GM12878 (cell line): ENCODE results near the gene H6PD. TPM values are rescaled to one million over a fixed set of nuclear protein-coding genes. Genes with fewer than 3 reads are reported as not detected.

Source experiments
- ATAC-seq: fragments of 200-7000 bp; cut with Tn5 transposase; 3 replicates; pipeline ENCODE4 v1.9.1; 2020; ENCODE audit warnings: mild to moderate bottlenecking, moderate library complexity
- BruUV-seq: library from RNA; stranded (reverse); fragments of 400-500 nt; replicated peaks from 2 replicates; lab custom pipeline; 2021; lab: Mats Ljungman, UMichigan
- CTCF ChIA-PET: fragments of 300-600 bp; sonication (Branson Sonifier 250); formaldehyde crosslinking; extraction: SDS; loops from one replicate; lab custom pipeline; 2021; ENCODE audit warnings: inconsistent platforms; lab: Yijun Ruan, JAX
- POLR2A ChIA-PET: fragments of 350-600 bp; formaldehyde crosslinking; extraction: SDS; loops from one replicate; lab custom pipeline; 2021; ENCODE audit warnings: inconsistent platforms; lab: Charles Lee
- RAD21 ChIA-PET: fragments of 300-600 bp; sonication (Branson Sonifier 250); formaldehyde crosslinking; loops from one replicate; lab custom pipeline; 2023; ENCODE audit warnings: antibody characterized with exemption; ENCODE audit not compliant: unreplicated experiment; lab: Charles Lee
- SMC1A ChIA-PET: fragments of 300-600 bp; sonication (Branson Sonifier 250); formaldehyde crosslinking; loops from one replicate; lab custom pipeline; 2023; ENCODE audit not compliant: unreplicated experiment, uncharacterized antibody; lab: Charles Lee
- DNase-seq: peaks from one replicate; pipeline ENCODE4 v3.0.0-alpha.2; 2011; ENCODE audit warnings: low read depth, low spot score
- FAIRE-seq: peaks from 3 replicates; lab custom pipeline; 2011; peaks lifted over from hg19 to GRCh38; lab: Jason Lieb, UNC
- H2AFZ ChIP-seq: 2 replicates; pipeline ENCODE4 v1.6.0; 2011; ENCODE audit warnings: low read depth, low read length, control low read depth; ENCODE audit not compliant: control insufficient read depth
- H3K27ac ChIP-seq: 2 replicates; pipeline ENCODE4 v1.5.1; 2011; ENCODE audit warnings: control low read depth; ENCODE audit not compliant: control insufficient read depth, insufficient read depth
- H3K27me3 ChIP-seq, 2 experiments: replicated peaks in 1 of 2; 2 replicates each; pipeline versions ENCODE4 v1.6.0 to v1.6.1; 2011; ENCODE audit warnings: low read length in 1 of 2; ENCODE audit not compliant: control insufficient read depth in 2 of 2, insufficient read depth in 2 of 2
- H3K36me3 ChIP-seq, 2 experiments: 2 replicates each; pipeline ENCODE4 v1.5.1; 2011; ENCODE audit warnings: low read length in 1 of 2; ENCODE audit not compliant: control insufficient read depth in 2 of 2, insufficient read depth in 2 of 2
- H3K4me1 ChIP-seq: 2 replicates; pipeline ENCODE4 v1.6.1; 2011; ENCODE audit warnings: mild to moderate bottlenecking, low read length, moderate library complexity, mixed read lengths; ENCODE audit not compliant: control insufficient read depth, insufficient read depth
- H3K4me2 ChIP-seq: 2 replicates; pipeline ENCODE4 v1.6.0; 2011; ENCODE audit warnings: control low read depth; ENCODE audit not compliant: control insufficient read depth, insufficient read depth
- H3K4me3 ChIP-seq: fragments of 200-600 bp; sonication (generic); 2 replicates; pipeline ENCODE4 v1.5.1; 2016
- H3K79me2 ChIP-seq: 2 replicates; pipeline ENCODE4 v1.6.0; 2011; ENCODE audit warnings: low read length; ENCODE audit not compliant: control insufficient read depth, insufficient read depth
- H3K9ac ChIP-seq: 2 replicates; pipeline ENCODE4 v1.8.0; 2011; ENCODE audit warnings: low read length, control low read depth, mixed read lengths; ENCODE audit not compliant: control insufficient read depth, insufficient read depth
- H3K9me3 ChIP-seq: replicated peaks from 3 replicates; pipeline ENCODE4 v1.5.1; 2011; ENCODE audit warnings: mild to moderate bottlenecking, low read length; ENCODE audit not compliant: control insufficient read depth, insufficient read depth
- H4K20me1 ChIP-seq: 2 replicates; pipeline ENCODE4 v1.6.0; 2011; ENCODE audit not compliant: control insufficient read depth, insufficient read depth
- ATF7 ChIP-seq: fragments of 450-650 bp; IDR thresholded peaks from 2 replicates; pipeline ENCODE4 v1.6.1; 2016; ENCODE audit warnings: low read depth, mild to moderate bottlenecking
- BHLHE40 ChIP-seq, 2 experiments: fragments of 450-650 bp in 1 of 2; IDR thresholded peaks; 2 replicates each; pipeline ENCODE4 v1.6.1; 2011 to 2017; ENCODE audit warnings: low read depth in 2 of 2, borderline replicate concordance in 1 of 2, improper control_type of control experiment in 1 of 2, low read length in 1 of 2, mild to moderate bottlenecking in 1 of 2
- FOXK2 ChIP-seq: fragments of 450-650 bp; IDR thresholded peaks from 2 replicates; pipeline ENCODE4 v1.6.1; 2017; ENCODE audit warnings: mild to moderate bottlenecking, moderate library complexity
- JUND ChIP-seq: IDR thresholded peaks from 2 replicates; pipeline ENCODE4 v1.6.1; 2012; ENCODE audit warnings: low read depth, mild to moderate bottlenecking, low read length, improper control_type of control experiment, moderate library complexity
- KAT2A ChIP-seq: conservative IDR thresholded peaks from 2 replicates; pipeline ENCODE4 v1.6.1; 2011; ENCODE audit warnings: low read depth, low read length; ENCODE audit not compliant: control insufficient read depth
- NFIC ChIP-seq: IDR thresholded peaks from 2 replicates; pipeline ENCODE4 v1.6.1; 2012; ENCODE audit warnings: low read depth, mild to moderate bottlenecking, inconsistent platforms, low read length, moderate library complexity
- NR2C2 ChIP-seq: IDR thresholded peaks from 2 replicates; pipeline ENCODE4 v1.6.1; 2011; ENCODE audit warnings: borderline replicate concordance, low read depth; ENCODE audit not compliant: control insufficient read depth, insufficient read length
- PAX5 ChIP-seq: IDR thresholded peaks from 2 replicates; pipeline ENCODE4 v1.6.1; 2011; ENCODE audit warnings: low read depth, low read length, borderline replicate concordance
- POLR2AphosphoS2 ChIP-seq: IDR thresholded peaks from 2 replicates; pipeline ENCODE4 v1.6.1; 2011; ENCODE audit warnings: low read depth, mild to moderate bottlenecking, low read length, improper control_type of control experiment, moderate library complexity
- SIN3A ChIP-seq: IDR thresholded peaks from 2 replicates; pipeline ENCODE4 v1.6.1; 2012; ENCODE audit warnings: low read depth, low read length, improper control_type of control experiment
- WGBS: methylation state at CpG from one replicate; pipeline ENCODE4 v1.1.6; 2016; ENCODE audit warnings: low lambda C conversion rate; ENCODE audit not compliant: insufficient replicate concordance, insufficient coverage; ENCODE audit errors: missing lambda C conversion rate; 5-methylcytosine and 5-hydroxymethylcytosine counted together
- in situ Hi-C: fragments of 300-500 bp; cut with MboI; formaldehyde crosslinking; loops from 9 replicates; pipeline ENCODE4 v1.14.3; 2018; ENCODE audit warnings: mixed read lengths
- intact Hi-C: fragments of 100-400 bp; cut with micrococcal nuclease; formaldehyde crosslinking; loops from one replicate; pipeline ENCODE4 v1.14.2; 2022; ENCODE audit not compliant: unreplicated experiment
- polyA plus RNA-seq, 11 experiments: library from polyadenylated mRNA; depleted of rRNA in 4 of 11; unstranded in 6 of 11; stranded (reverse) in 5 of 11; fragments of >200 nt; fragmentation: Nextera tagmentation in 4 of 11; fragmentation: Illumina TruSeq in 1 of 11; extraction: Ambion mirVana in 4 of 11; extraction: Trizol in 1 of 11; gene quantifications; 1 replicate in 1 of 11; 2 replicates in 10 of 11; pipeline versions ENCODE4 v1.2.1 to v1.2.3, GENCODE V29; 2011 to 2016; ENCODE audit warnings: inconsistent platforms in 2 of 11, missing spikeins in 2 of 11, low read depth in 1 of 11
- total RNA-seq, 4 experiments: library from RNA; depleted of rRNA in 3 of 4; stranded (reverse); fragments of >200 nt in 3 of 4; fragmentation: Illumina TruSeq in 1 of 4; extraction: Trizol in 1 of 4; gene quantifications; 2 replicates each; pipeline versions ENCODE4 v1.2.1 to v1.2.3, GENCODE V29; 2013 to 2021
- TF ChIP-seq, protein P1 (sequence below): fragments of 450-650 bp; IDR thresholded peaks from 2 replicates; pipeline ENCODE4 v1.6.1; 2017; ENCODE audit warnings: mild to moderate bottlenecking
- TF ChIP-seq, protein P2 (sequence below): IDR thresholded peaks from 2 replicates; pipeline ENCODE4 v1.6.1; 2012; ENCODE audit warnings: low read depth, low read length, improper control_type of control experiment
- TF ChIP-seq, protein P3 (sequence below): fragments of 450-650 bp; formaldehyde crosslinking; IDR thresholded peaks from 2 replicates; pipeline ENCODE4 v1.4.0; 2020; ENCODE audit warnings: mild to moderate bottlenecking, moderate library complexity

H6PD gene
- total and polyA plus RNA-seq, 10 of the 15 experiments (the other 5 are each of a cell fraction or from before 2014, with no cell fraction given): 1.2 to 20.7 (median 7.7) TPM

DNA sequence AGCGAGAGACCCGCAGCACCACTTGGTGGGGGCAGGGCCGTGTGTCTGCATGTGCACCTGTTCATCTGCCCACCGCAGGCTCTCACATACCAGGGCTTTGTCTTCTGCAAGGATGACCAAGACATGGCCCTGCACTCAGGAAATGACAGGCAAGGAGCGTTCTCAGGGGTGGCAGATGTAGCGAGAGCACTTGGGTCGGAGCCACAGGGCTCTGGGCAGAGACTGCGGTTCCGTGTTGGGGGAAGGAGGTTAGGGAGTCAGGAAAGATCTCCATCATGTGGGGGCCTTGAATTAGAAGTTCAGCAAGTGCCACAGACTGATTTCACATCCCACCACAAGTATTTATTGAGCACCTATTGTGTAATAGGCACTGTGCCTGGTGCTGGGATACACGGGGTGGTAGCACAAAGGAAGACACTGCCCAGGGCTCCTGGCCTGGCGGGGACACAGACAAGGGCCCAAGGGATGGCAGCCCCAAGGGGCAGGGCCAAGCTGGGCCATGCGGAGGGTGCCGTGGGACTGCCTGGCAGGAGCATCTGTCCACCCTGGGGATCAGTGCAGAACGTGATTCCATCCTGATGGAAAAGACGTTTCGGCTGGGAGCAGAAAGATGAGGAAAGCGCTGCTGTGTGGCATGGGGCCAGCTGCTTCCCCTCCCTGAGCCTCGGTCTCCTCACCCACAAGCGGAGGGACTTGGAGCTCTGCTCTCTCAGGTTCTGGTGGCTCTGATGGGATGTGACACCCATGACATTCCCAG is 46.7 kb downstream of the H6PD start (continued):
- TF ChIP-seq, protein P1, sequence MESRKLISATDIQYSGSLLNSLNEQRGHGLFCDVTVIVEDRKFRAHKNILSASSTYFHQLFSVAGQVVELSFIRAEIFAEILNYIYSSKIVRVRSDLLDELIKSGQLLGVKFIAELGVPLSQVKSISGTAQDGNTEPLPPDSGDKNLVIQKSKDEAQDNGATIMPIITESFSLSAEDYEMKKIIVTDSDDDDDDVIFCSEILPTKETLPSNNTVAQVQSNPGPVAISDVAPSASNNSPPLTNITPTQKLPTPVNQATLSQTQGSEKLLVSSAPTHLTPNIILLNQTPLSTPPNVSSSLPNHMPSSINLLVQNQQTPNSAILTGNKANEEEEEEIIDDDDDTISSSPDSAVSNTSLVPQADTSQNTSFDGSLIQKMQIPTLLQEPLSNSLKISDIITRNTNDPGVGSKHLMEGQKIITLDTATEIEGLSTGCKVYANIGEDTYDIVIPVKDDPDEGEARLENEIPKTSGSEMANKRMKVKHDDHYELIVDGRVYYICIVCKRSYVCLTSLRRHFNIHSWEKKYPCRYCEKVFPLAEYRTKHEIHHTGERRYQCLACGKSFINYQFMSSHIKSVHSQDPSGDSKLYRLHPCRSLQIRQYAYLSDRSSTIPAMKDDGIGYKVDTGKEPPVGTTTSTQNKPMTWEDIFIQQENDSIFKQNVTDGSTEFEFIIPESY: no peak
- no peak for TF ChIP-seq FOXK2
- TF ChIP-seq BHLHE40 (IDR thresholded peaks at IDR 0.05; ENCODE audit: borderline replicate concordance in 1 of 2, low read depth in 2 of 2, low read length in 1 of 2): no peak
- no peak for TF ChIP-seq SIN3A

DNA sequence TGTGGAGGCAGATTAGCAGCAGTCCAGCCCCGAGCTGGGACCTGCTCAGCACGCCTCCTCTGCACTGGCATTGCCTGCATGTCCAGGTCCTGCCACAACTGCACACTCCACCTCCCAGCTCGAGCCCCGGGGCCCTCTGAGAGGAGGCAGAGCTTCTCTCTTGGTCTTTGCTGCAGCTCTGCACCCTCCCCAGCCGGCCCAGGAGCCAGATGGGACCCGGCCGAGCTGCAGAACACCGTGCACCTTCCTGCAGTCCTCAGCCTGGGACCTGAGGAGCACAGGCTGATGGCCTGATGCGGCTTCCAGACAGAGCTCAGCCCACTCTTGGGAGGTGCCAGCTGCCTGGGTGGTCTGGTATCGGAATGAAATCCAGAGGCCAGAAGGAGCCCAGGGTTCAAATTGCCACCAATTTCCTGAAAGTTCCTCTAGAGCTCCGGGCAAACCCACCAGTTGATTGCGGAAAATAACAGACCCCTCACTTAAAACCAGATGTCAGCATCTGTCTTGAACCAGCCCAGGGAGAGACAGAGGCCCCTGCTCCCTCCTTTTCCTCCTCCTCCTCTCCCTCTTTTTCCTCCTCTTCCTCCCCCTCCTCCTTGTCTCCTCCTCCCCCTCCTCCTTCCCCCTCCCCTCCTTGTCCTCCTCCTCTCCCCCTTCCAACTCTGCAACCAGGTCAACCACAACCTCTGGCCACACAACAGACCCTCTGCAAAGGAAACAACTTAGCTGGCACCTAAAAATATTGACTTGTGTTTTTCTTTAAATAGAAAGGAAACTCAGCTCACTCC is 47.5 kb downstream of the H6PD start:
- ATAC-seq (peak; percentile 31), DNase-seq (no peak), FAIRE-seq (no peak)
- ChIA-PET RAD21 (interaction anchor here (0.9 to 1.3 kb wide), 4 partner anchors 10 to 173 kb away, joined by 3 to 5 read pairs (median 3); no protein-coding TSS in a partner anchor), POLR2A (interaction anchor here (0.6 kb wide), 1 partner anchor 795 kb away, joined by 9 read pairs; no protein-coding TSS in a partner anchor), CTCF (interaction anchor here (0.6 to 4.7 kb wide), 5 partner anchors 15 to 197 kb away, joined by 3 to 20 read pairs (median 9); no protein-coding TSS in a partner anchor), SMC1A (interaction anchor here (0.9 to 3.0 kb wide), 5 partner anchors 8 to 214 kb away, joined by 3 to 15 read pairs (median 4); no protein-coding TSS in a partner anchor)
- H4K20me1 ChIP-seq: no peaks in the 10 kb centered on the region
- H3K27ac ChIP-seq: no peak overlapping the region
- no peak overlapping the region for H2AFZ ChIP-seq
- H3K4me3 ChIP-seq: no peak overlapping the region
- no peaks in the 10 kb centered on the region; the same call in 2 of the 3 replicates for H3K9me3 ChIP-seq
- WGBS: 40% methylated on average over 12 of the region's 12 CpGs
- no peak overlapping the region for H3K9ac ChIP-seq
- H3K27me3 ChIP-seq: no peaks in the 10 kb centered on the region
- no peak overlapping the region for H3K4me2 ChIP-seq
- no peaks in the 10 kb centered on the region for H3K79me2 ChIP-seq
- no peaks in the 10 kb centered on the region for H3K36me3 ChIP-seq
- in situ Hi-C loops (no loop called here), intact Hi-C loops (no loop called here)
- H3K4me1 ChIP-seq: peaks cover 6% of the 10 kb centered on the region
- BruUV-seq: no TSS peak
- TF ChIP-seq POLR2AphosphoS2 (no peak), ATF7 (no peak), NFIC (no peak), NR2C2 (no peak), KAT2A (no peak), PAX5 (no peak), JUND (no peak)
- TF ChIP-seq, protein P2, sequence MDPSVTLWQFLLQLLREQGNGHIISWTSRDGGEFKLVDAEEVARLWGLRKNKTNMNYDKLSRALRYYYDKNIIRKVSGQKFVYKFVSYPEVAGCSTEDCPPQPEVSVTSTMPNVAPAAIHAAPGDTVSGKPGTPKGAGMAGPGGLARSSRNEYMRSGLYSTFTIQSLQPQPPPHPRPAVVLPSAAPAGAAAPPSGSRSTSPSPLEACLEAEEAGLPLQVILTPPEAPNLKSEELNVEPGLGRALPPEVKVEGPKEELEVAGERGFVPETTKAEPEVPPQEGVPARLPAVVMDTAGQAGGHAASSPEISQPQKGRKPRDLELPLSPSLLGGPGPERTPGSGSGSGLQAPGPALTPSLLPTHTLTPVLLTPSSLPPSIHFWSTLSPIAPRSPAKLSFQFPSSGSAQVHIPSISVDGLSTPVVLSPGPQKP: no peak
- TF ChIP-seq, protein P3, sequence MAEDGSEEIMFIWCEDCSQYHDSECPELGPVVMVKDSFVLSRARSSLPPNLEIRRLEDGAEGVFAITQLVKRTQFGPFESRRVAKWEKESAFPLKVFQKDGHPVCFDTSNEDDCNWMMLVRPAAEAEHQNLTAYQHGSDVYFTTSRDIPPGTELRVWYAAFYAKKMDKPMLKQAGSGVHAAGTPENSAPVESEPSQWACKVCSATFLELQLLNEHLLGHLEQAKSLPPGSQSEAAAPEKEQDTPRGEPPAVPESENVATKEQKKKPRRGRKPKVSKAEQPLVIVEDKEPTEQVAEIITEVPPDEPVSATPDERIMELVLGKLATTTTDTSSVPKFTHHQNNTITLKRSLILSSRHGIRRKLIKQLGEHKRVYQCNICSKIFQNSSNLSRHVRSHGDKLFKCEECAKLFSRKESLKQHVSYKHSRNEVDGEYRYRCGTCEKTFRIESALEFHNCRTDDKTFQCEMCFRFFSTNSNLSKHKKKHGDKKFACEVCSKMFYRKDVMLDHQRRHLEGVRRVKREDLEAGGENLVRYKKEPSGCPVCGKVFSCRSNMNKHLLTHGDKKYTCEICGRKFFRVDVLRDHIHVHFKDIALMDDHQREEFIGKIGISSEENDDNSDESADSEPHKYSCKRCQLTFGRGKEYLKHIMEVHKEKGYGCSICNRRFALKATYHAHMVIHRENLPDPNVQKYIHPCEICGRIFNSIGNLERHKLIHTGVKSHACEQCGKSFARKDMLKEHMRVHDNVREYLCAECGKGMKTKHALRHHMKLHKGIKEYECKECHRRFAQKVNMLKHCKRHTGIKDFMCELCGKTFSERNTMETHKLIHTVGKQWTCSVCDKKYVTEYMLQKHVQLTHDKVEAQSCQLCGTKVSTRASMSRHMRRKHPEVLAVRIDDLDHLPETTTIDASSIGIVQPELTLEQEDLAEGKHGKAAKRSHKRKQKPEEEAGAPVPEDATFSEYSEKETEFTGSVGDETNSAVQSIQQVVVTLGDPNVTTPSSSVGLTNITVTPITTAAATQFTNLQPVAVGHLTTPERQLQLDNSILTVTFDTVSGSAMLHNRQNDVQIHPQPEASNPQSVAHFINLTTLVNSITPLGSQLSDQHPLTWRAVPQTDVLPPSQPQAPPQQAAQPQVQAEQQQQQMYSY: no peak
